ENCODE results near the gene RNLS. TPM values are rescaled to one million over a fixed set of nuclear protein-coding genes. Genes with fewer than 3 reads are reported as not detected.

RNLS gene
- total and polyA plus RNA-seq, 2 of the 8 experiments (the other 6 are each of a cell fraction or from before 2014, with no cell fraction given), result 7.5 to 12.7 TPM

DNA sequence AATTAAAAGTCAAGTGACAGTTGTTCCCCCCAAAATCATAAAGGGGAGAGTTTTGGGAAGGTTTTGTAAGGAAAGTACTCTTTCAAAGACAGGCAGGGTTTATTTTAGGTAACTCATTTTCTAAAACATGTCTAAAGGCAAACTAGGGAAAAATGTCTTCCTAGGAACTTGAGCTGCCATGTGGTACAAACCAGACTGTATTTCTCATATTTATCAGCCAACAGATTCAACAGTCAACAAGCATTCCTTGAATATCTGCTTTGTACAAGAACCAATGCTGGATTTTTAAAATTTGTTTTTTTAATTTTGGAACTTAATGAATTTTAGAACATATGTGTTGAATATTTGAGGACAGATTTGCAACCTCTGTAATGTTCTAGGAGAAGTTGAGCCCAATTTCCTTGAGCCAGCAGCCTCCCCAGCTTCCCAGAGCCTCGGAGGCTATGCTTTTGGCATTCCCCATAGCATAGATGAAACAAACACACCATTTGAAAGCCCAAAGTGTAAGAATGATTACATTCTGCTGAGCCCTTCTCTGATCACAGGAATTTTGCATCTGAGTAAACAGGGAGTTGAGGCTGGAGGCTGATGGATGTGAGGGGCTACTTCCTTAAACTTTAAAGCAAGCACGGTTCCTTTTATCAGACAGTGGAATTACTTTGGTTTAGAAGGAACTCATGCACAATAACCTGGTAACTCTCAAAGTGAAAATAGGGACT is 345.1 kb downstream of the RNLS start (continued):
- TF ChIP-seq, protein P1, sequence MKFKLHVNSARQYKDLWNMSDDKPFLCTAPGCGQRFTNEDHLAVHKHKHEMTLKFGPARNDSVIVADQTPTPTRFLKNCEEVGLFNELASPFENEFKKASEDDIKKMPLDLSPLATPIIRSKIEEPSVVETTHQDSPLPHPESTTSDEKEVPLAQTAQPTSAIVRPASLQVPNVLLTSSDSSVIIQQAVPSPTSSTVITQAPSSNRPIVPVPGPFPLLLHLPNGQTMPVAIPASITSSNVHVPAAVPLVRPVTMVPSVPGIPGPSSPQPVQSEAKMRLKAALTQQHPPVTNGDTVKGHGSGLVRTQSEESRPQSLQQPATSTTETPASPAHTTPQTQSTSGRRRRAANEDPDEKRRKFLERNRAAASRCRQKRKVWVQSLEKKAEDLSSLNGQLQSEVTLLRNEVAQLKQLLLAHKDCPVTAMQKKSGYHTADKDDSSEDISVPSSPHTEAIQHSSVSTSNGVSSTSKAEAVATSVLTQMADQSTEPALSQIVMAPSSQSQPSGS (IDR thresholded peaks at IDR 0.05; ENCODE audit: low read length), result no peak
- no peak for TF ChIP-seq BCL11A (IDR thresholded peaks at IDR 0.05; ENCODE audit: low read depth in 2 of 2, low read length in 2 of 2)
- no peak for TF ChIP-seq SP4 (IDR thresholded peaks at IDR 0.05; ENCODE audit: low read length)
- no peak for TF ChIP-seq CBX8 (IDR thresholded peaks at IDR 0.05; ENCODE audit: borderline replicate concordance, low read depth, low read length)
- TF ChIP-seq EP300 (IDR thresholded peaks at IDR 0.05; ENCODE audit: borderline replicate concordance in 1 of 2, low read depth in 2 of 2, low read length in 2 of 2), result no peak
- TF ChIP-seq RBBP5 (IDR thresholded peaks at IDR 0.05; ENCODE audit: borderline replicate concordance, low read depth, low read length), result no peak
